HG02852 (cell line): ENCODE measurements around the gene OBP2B.
"Not testable (repeated sequence)": the region's sequence is repeated elsewhere in the genome, so short reads cannot be mapped to it uniquely, and the experiment has no call there.

Experiments used
- ATAC-seq: cut with Tn5 transposase; IDR thresholded peaks from one replicate; pipeline ENCODE4 v1.9.1; 2021; ENCODE audit warnings: mild to moderate bottlenecking, moderate library complexity; ENCODE audit not compliant: unreplicated experiment

The OBP2B gene

GRCh38 chr9:133223159-133223756 lies 14.2 kb upstream of the OBP2B start:
- ATAC-seq: not testable (repeated sequence)

- ATAC-seq: not testable (repeated sequence)
Observed at GRCh38 chr9:133221994-133222393, 12.9 kb upstream of the OBP2B start.

- no peak for ATAC-seq
Observed at GRCh38 chr9:133221177-133221809, 12.2 kb upstream of the OBP2B start.

- not testable (repeated sequence) for ATAC-seq
Observed at GRCh38 chr9:133218049-133218975, 9.3 kb upstream of the OBP2B start.

GRCh38 chr9:133217333-133217988 lies 8.4 kb upstream of the OBP2B start:
- not testable (repeated sequence) for ATAC-seq

GRCh38 chr9:133214276-133214675 lies 5.2 kb upstream of the OBP2B start:
- ATAC-seq: not testable (repeated sequence)

- ATAC-seq: no peak
Observed at GRCh38 chr9:133210609-133211008, 1.6 kb upstream of the OBP2B start.

- no peak for ATAC-seq
Observed at GRCh38 chr9:133210202-133210532, 1.1 kb upstream of the OBP2B start.

GRCh38 chr9:133209327-133210201 lies 514 bp upstream of the OBP2B start:
- not testable (repeated sequence) for ATAC-seq

- not testable (repeated sequence) for ATAC-seq
Observed at GRCh38 chr9:133208171-133208879, 725 bp downstream of the OBP2B start.

GRCh38 chr9:133207540-133208170 lies 1.4 kb downstream of the OBP2B start:
- no peak for ATAC-seq

GRCh38 chr9:133207021-133207531 lies 2.0 kb downstream of the OBP2B start:
- ATAC-seq: no peak

- ATAC-seq: no peak
Observed at GRCh38 chr9:133205996-133206931, 2.8 kb downstream of the OBP2B start.

GRCh38 chr9:133205481-133205887 lies 3.6 kb downstream of the OBP2B start:
- not testable (repeated sequence) for ATAC-seq

- no peak for ATAC-seq
Observed at GRCh38 chr9:133204993-133205336, 4.1 kb downstream of the OBP2B start.

GRCh38 chr9:133204335-133204992 lies 4.6 kb downstream of the OBP2B start:
- ATAC-seq: no peak

GRCh38 chr9:133203506-133204075 lies 5.5 kb downstream of the OBP2B start:
- no peak for ATAC-seq
